Measurements from ENCODE around the gene NEUROD6.

Gene NEUROD6

DNA sequence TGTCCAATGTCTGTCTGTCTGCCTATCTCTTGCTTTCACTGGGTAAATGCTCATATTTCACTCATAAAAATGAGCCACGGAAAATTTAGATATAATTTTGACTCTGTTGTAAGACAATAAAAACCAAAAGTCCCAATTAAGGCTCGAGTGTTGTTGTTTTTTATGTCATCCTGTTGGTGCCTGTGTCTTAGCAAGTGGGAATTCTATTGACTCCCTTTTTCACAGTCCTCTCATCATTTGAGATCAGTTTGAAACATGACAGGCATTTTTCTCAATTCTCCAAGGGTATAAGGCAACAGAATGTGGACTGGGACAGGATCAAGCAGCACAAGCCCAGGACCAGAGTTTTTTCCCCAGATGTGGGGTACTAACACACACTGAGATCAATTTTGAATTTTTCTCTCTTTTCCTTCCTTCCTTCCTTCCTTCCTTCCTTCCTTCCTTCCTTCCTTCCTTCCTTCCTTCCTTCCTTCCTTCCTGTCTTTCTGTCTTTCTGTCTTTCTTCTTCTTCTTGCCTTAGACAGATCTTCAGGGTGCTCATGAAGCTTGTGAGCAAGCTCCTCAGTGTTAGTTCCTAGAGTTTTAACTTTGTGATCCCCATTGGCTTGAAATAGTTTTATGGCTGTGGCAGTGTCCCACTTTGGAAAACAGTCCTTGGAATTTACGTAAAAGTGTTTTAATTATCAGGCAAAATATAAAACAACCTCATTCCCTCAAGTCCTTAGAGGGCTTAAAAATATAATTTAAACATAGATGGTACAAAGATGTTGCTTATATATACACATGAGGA is 3.2 kb upstream of the NEUROD6 start:
- TF ChIP-seq, protein P1, sequence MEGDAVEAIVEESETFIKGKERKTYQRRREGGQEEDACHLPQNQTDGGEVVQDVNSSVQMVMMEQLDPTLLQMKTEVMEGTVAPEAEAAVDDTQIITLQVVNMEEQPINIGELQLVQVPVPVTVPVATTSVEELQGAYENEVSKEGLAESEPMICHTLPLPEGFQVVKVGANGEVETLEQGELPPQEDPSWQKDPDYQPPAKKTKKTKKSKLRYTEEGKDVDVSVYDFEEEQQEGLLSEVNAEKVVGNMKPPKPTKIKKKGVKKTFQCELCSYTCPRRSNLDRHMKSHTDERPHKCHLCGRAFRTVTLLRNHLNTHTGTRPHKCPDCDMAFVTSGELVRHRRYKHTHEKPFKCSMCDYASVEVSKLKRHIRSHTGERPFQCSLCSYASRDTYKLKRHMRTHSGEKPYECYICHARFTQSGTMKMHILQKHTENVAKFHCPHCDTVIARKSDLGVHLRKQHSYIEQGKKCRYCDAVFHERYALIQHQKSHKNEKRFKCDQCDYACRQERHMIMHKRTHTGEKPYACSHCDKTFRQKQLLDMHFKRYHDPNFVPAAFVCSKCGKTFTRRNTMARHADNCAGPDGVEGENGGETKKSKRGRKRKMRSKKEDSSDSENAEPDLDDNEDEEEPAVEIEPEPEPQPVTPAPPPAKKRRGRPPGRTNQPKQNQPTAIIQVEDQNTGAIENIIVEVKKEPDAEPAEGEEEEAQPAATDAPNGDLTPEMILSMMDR (IDR thresholded peaks at IDR 0.05; ENCODE audit: insufficient read depth, missing control alignments), result no peak
- FAIRE-seq (no peak), DNase-seq (ENCODE audit: insufficient read length, low spot score) (no peak)

DNA sequence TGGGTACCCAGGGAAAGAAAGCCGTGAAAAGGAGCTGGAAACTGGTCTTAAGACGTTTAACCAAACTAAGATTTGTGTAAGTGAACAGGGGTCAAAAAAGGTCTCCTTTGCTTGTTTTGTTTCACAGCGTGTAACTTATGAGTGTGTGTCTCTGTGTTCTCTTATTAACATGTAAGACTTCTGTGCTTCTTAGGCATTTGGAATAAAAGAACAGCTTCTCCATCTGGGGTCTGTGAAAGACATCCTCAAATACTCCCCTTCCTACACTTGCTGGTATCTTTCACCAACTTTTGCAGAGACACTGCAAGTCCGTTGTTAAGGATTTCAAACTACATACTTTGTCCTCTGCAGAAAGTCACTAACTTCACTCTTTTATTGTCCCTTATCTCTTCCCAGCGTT is 615 bp upstream of the NEUROD6 start:
- FAIRE-seq (no peak), DNase-seq (ENCODE audit: insufficient read length, low spot score) (no peak)
- TF ChIP-seq, protein P1 (IDR thresholded peaks at IDR 0.05; ENCODE audit: insufficient read depth, missing control alignments), result no peak

DNA sequence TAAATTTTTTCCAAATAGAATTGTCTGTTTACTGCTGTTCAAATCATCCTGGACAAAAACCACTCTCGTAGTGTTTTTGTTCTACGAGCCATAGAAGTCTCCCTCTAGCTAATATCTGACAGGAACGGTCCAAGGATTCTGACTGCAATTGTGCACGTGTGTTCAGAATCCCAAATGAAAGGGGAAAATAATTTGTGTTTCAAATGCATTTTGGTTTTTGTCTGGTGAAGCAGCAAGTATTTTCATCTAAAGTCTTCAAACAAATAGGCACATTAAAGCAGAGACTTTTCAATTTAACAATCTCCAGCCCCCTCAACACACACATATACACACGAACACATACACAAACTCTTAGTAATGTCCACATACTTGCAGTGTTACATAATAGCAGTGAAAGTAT is 475 bp downstream of the NEUROD6 start:
- TF ChIP-seq, protein P1 (IDR thresholded peaks at IDR 0.05; ENCODE audit: insufficient read depth, missing control alignments), result no peak
- FAIRE-seq (no peak), DNase-seq (ENCODE audit: insufficient read length, low spot score) (no peak)

DNA sequence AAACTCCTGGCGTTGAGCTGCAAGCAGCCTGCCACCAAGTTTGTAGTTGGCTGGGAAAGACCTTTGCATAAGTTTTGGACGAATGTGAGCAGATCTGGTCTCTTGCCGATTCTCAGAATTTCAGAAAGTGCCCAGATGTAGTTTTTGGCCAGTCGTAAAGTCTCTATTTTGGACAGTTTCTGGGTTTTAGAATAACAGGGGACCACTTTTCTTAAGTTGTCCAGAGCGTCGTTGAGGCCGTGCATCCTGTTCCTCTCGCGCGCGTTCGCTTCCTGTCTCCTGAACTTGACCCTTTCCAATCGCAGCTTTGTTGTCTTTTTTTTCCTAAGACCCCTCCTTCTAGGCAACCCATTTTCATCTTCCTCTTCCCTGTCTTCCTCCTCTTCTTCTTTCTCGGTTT is 1.8 kb downstream of the NEUROD6 start:
- FAIRE-seq (no peak), DNase-seq (ENCODE audit: insufficient read length, low spot score) (no peak)
- TF ChIP-seq, protein P1 (IDR thresholded peaks at IDR 0.05; ENCODE audit: insufficient read depth, missing control alignments), result no peak

DNA sequence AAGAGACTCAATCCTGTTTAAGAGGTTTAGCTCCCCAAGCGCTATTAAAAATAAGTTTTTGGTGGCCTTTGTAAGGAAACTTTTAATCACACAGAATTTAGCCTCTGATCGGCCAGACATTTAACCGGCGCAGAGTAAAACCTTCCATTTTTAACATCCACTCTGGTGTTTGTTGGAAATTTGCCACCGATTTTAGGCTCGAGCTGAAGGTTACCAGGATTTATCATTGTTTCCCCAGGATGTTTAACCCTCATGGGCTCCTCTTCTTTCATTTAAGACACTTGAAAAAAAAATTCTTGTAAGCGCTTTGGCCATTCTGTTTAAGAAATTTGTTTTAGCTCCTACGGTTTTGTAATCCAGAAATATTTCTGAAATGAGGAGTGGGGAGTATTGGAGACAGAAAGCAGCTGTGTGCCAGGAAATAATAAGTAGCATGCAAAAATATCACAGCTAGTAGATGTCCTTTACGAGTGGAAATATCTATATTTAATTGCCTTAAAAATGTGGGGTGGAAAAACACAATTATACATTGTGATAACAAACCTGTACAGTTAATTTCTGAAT is 3.4 kb downstream of the NEUROD6 start:
- no peak for DNase-seq (ENCODE audit: insufficient read length, low spot score)
- TF ChIP-seq, protein P1 (IDR thresholded peaks at IDR 0.05; ENCODE audit: insufficient read depth, missing control alignments), result no peak
- FAIRE-seq, result no peak

DNA sequence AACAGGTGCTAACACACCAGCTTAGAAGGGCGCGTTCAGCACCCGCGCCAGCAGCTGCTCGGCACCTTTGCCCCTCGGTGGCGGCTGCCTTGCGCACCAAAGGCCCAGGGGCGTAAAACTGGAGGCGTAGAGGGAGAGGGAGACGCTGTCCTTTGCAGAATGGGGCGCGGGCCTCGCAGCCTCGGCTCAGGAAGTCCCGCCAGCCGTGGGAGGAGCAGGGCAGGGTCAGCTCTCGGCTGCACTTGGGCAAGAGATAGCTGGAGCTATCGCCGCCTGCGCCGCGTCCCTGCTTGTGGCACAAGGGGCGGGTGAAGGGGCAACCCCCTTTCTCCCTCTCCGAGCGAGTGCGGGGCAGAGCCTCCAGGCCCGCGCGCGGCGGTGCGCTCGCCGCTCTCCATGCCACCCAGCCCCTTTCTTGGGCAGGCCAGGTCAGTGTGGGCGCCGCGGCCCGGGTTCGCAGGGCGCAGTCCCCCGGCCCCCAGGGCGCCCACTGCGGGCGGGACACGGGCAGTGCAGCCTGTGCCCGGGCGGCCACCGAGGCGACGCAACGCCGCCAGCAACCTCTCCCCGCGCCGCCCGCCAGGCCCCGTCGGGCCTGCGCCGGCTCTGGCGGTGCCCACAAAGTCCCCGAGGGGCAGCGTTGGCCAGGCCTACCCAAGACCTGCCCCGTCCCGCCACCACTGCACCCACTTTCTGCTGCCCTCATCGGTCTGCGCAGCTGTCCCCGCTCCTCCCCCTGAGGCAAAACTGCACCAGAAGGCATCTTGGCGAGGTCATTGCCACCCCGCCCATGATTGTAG is 4.1 kb downstream of the NEUROD6 start:
- FAIRE-seq (no peak), DNase-seq (ENCODE audit: insufficient read length, low spot score) (no peak)
- TF ChIP-seq, protein P1 (IDR thresholded peaks at IDR 0.05; ENCODE audit: insufficient read depth, missing control alignments), result no peak
